ENCODE results near the gene TPST1.

- no peak for TF ChIP-seq POLR2A (IDR thresholded peaks at IDR 0.05)
- TF ChIP-seq, protein P1, sequence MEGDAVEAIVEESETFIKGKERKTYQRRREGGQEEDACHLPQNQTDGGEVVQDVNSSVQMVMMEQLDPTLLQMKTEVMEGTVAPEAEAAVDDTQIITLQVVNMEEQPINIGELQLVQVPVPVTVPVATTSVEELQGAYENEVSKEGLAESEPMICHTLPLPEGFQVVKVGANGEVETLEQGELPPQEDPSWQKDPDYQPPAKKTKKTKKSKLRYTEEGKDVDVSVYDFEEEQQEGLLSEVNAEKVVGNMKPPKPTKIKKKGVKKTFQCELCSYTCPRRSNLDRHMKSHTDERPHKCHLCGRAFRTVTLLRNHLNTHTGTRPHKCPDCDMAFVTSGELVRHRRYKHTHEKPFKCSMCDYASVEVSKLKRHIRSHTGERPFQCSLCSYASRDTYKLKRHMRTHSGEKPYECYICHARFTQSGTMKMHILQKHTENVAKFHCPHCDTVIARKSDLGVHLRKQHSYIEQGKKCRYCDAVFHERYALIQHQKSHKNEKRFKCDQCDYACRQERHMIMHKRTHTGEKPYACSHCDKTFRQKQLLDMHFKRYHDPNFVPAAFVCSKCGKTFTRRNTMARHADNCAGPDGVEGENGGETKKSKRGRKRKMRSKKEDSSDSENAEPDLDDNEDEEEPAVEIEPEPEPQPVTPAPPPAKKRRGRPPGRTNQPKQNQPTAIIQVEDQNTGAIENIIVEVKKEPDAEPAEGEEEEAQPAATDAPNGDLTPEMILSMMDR (IDR thresholded peaks at IDR 0.05 in 4 of 5, conservative IDR thresholded peaks at IDR 0.05 in 1 of 5) = no peak
These were observed 91.4 kb downstream of the TPST1 start for GRCh38 chr7:66296557-66296956.
